Measurements from ENCODE around the gene NDUFB3.

NDUFB3 gene

GRCh38 chr2:201114846-201115245 is 43.0 kb downstream of the NDUFB3 start:
- TF ChIP-seq ARNTL (CRISPR knock-in tag; IDR thresholded peaks at IDR 0.05; ENCODE audit: borderline replicate concordance, low read depth) (no peak), ZFP3 (CRISPR knock-in tag; IDR thresholded peaks at IDR 0.05) (no peak), ZNF8 (CRISPR knock-in tag; IDR thresholded peaks at IDR 0.05) (no peak), TOX (CRISPR knock-in tag; IDR thresholded peaks at IDR 0.05; ENCODE audit: borderline replicate concordance) (no peak), PPARA (CRISPR knock-in tag; IDR thresholded peaks at IDR 0.05; ENCODE audit: borderline replicate concordance) (no peak), ZFP30 (CRISPR knock-in tag; IDR thresholded peaks at IDR 0.05) (no peak), RARB (CRISPR knock-in tag; IDR thresholded peaks at IDR 0.05) (no peak), ZC3H10 (CRISPR knock-in tag; IDR thresholded peaks at IDR 0.05) (no peak), ESRRG (CRISPR knock-in tag; IDR thresholded peaks at IDR 0.05) (no peak), OSR1 (CRISPR knock-in tag; IDR thresholded peaks at IDR 0.05) (no peak), GLIS3 (CRISPR knock-in tag; IDR thresholded peaks at IDR 0.05) (no peak), TSHZ2 (CRISPR knock-in tag; IDR thresholded peaks at IDR 0.05) (no peak)
- TF ChIP-seq, protein P1, sequence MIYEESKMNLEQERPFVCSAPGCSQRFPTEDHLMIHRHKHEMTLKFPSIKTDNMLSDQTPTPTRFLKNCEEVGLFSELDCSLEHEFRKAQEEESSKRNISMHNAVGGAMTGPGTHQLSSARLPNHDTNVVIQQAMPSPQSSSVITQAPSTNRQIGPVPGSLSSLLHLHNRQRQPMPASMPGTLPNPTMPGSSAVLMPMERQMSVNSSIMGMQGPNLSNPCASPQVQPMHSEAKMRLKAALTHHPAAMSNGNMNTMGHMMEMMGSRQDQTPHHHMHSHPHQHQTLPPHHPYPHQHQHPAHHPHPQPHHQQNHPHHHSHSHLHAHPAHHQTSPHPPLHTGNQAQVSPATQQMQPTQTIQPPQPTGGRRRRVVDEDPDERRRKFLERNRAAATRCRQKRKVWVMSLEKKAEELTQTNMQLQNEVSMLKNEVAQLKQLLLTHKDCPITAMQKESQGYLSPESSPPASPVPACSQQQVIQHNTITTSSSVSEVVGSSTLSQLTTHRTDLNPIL (CRISPR knock-in tag; IDR thresholded peaks at IDR 0.05; ENCODE audit: low read depth): no peak
- TF ChIP-seq, protein P2, sequence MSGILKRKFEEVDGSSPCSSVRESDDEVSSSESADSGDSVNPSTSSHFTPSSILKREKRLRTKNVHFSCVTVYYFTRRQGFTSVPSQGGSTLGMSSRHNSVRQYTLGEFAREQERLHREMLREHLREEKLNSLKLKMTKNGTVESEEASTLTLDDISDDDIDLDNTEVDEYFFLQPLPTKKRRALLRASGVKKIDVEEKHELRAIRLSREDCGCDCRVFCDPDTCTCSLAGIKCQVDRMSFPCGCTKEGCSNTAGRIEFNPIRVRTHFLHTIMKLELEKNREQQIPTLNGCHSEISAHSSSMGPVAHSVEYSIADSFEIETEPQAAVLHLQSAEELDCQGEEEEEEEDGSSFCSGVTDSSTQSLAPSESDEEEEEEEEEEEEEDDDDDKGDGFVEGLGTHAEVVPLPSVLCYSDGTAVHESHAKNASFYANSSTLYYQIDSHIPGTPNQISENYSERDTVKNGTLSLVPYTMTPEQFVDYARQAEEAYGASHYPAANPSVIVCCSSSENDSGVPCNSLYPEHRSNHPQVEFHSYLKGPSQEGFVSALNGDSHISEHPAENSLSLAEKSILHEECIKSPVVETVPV (CRISPR knock-in tag; IDR thresholded peaks at IDR 0.05): no peak
- TF ChIP-seq, protein P3, sequence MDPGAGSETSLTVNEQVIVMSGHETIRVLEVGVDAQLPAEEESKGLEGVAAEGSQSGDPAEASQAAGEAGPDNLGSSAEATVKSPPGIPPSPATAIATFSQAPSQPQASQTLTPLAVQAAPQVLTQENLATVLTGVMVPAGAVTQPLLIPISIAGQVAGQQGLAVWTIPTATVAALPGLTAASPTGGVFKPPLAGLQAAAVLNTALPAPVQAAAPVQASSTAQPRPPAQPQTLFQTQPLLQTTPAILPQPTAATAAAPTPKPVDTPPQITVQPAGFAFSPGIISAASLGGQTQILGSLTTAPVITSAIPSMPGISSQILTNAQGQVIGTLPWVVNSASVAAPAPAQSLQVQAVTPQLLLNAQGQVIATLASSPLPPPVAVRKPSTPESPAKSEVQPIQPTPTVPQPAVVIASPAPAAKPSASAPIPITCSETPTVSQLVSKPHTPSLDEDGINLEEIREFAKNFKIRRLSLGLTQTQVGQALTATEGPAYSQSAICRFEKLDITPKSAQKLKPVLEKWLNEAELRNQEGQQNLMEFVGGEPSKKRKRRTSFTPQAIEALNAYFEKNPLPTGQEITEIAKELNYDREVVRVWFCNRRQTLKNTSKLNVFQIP (CRISPR knock-in tag; IDR thresholded peaks at IDR 0.05; ENCODE audit: borderline replicate concordance, low read depth): no peak
- no peak for ATAC-seq

GRCh38 chr2:201116115-201116958 is 44.5 kb downstream of the NDUFB3 start, which contains the start of gene CFLAR:
CFLAR (plus strand) TSS chr2:201116164; CDS start chr2:201129866, 13,702 bp downstream.
- peak; percentile 77 for ATAC-seq
- TF ChIP-seq ZNF565 (CRISPR knock-in tag; conservative IDR thresholded peaks at IDR 0.05; ENCODE audit: low read depth) (no peak), OSR1 (CRISPR knock-in tag; IDR thresholded peaks at IDR 0.05) (no peak), SNAI2 (CRISPR knock-in tag; IDR thresholded peaks at IDR 0.05) (0 out of 2 replicates have a peak, but pooled peaks have one; percentile 18), PPARA (CRISPR knock-in tag; IDR thresholded peaks at IDR 0.05; ENCODE audit: borderline replicate concordance) (no peak), PATZ1 (CRISPR knock-in tag; IDR thresholded peaks at IDR 0.05; ENCODE audit: borderline replicate concordance) (no peak), ZC3H10 (CRISPR knock-in tag; IDR thresholded peaks at IDR 0.05) (no peak)
- TF ChIP-seq, protein P1 (CRISPR knock-in tag; IDR thresholded peaks at IDR 0.05; ENCODE audit: low read depth): no peak
